ENCODE results near the gene NEK7. TPM values are rescaled to one million over a fixed set of nuclear protein-coding genes. Genes with fewer than 3 reads are reported as not detected.

NEK7 gene
- total and polyA plus RNA-seq, 2 of the 8 experiments (the other 6 are each of a cell fraction or from before 2014, with no cell fraction given) = 5.1 to 10.0 TPM

- TF ChIP-seq ATF2 (IDR thresholded peaks at IDR 0.05; ENCODE audit: low read length) = no peak
- no peak for TF ChIP-seq EGR1 (IDR thresholded peaks at IDR 0.05; ENCODE audit: borderline replicate concordance, low read depth, low read length)
- no peak for TF ChIP-seq SIRT6 (IDR thresholded peaks at IDR 0.05; ENCODE audit: low read length)
Measured at GRCh38 chr1:198135366-198135765, 21.4 kb upstream of the NEK7 start (continued).

Measured in H1 (cell line).